GM19239 (cell line): Measurements from ENCODE around the gene SUCLG1.
"Not testable (repeated sequence)": the region's sequence is repeated elsewhere in the genome, so short reads cannot be mapped to it uniquely, and the experiment has no call there.

Experiments
- DNase-seq: peaks from one replicate; pipeline ENCODE4 v3.0.0; 2011; ENCODE audit warnings: low spot score; ENCODE audit not compliant: insufficient read length
- FAIRE-seq: peaks from 2 replicates; lab custom pipeline; 2011; peaks lifted over from hg19 to GRCh38; lab: Jason Lieb, UNC

The SUCLG1 gene

GRCh38 chr2:84472423-84472822 lies 13.3 kb upstream of the SUCLG1 start:
- not testable (repeated sequence) for DNase-seq, FAIRE-seq

- no peak for DNase-seq
- no peak for FAIRE-seq
These were observed 8.3 kb upstream of the SUCLG1 start for GRCh38 chr2:84467389-84467788.

- FAIRE-seq (no peak), DNase-seq (no peak)
These were observed 2.2 kb upstream of the SUCLG1 start for GRCh38 chr2:84461310-84461709.

GRCh38 chr2:84460670-84461069 lies 1.6 kb upstream of the SUCLG1 start:
- DNase-seq (no peak), FAIRE-seq (no peak)

- FAIRE-seq (no peak), DNase-seq (no peak)
These were observed 907 bp upstream of the SUCLG1 start for GRCh38 chr2:84459944-84460429.

- no peak for DNase-seq
These were observed 496 bp downstream of the SUCLG1 start for GRCh38 chr2:84458551-84459017.

GRCh38 chr2:84457686-84458085 lies 1.4 kb downstream of the SUCLG1 start:
- no peak for FAIRE-seq
- no peak for DNase-seq

More at GRCh38 chr2:84458551-84459017, 496 bp downstream of the SUCLG1 start:
- no peak for FAIRE-seq

GRCh38 chr2:84456156-84456555 lies 2.9 kb downstream of the SUCLG1 start:
- FAIRE-seq (no peak), DNase-seq (no peak)

GRCh38 chr2:84454581-84454980 lies 4.5 kb downstream of the SUCLG1 start:
- FAIRE-seq (no peak), DNase-seq (no peak)

GRCh38 chr2:84452624-84453023 lies 6.5 kb downstream of the SUCLG1 start:
- DNase-seq (no peak), FAIRE-seq (no peak)

GRCh38 chr2:84451579-84451978 lies 7.5 kb downstream of the SUCLG1 start:
- FAIRE-seq (no peak), DNase-seq (no peak)

GRCh38 chr2:84450288-84451227 lies 8.5 kb downstream of the SUCLG1 start:
- DNase-seq (no peak), FAIRE-seq (no peak)

- no peak for FAIRE-seq
- DNase-seq = no peak
These were observed 9.4 kb downstream of the SUCLG1 start for GRCh38 chr2:84449711-84450110.

- DNase-seq = no peak
- peak; percentile 53 for FAIRE-seq
These were observed 10.0 kb downstream of the SUCLG1 start for GRCh38 chr2:84449055-84449454.

GRCh38 chr2:84443477-84443876 lies 15.6 kb downstream of the SUCLG1 start:
- no peak for DNase-seq
- FAIRE-seq = no peak

- DNase-seq (no peak), FAIRE-seq (no peak)
These were observed 16.2 kb downstream of the SUCLG1 start for GRCh38 chr2:84442888-84443287.

GRCh38 chr2:84441505-84441904 lies 17.6 kb downstream of the SUCLG1 start:
- FAIRE-seq (no peak), DNase-seq (no peak)

- no peak for DNase-seq
- FAIRE-seq = no peak
These were observed 18.0 kb downstream of the SUCLG1 start for GRCh38 chr2:84441036-84441435.

- FAIRE-seq = no peak
- no peak for DNase-seq
These were observed 23.6 kb downstream of the SUCLG1 start for GRCh38 chr2:84435345-84436025.

GRCh38 chr2:84429328-84429727 lies 29.8 kb downstream of the SUCLG1 start:
- no peak for FAIRE-seq

More at GRCh38 chr2:84429328-84429727, 29.8 kb downstream of the SUCLG1 start:
- no peak for DNase-seq
